Fibroblast of pulmonary artery (primary cell): ENCODE measurements around the gene PRXL2A.
"Not testable (repeated sequence)": the region's sequence is repeated elsewhere in the genome, so short reads cannot be mapped to it uniquely, and the experiment has no call there.

Experiments used
- DNase-seq: peaks from one replicate; pipeline ENCODE4 v3.0.0-alpha.2; 2010; ENCODE audit warnings: low read depth
- H3K4me3 ChIP-seq: replicated peaks from 2 replicates; pipeline ENCODE4 v1.5.1; 2011; ENCODE audit warnings: low read depth, mild to moderate bottlenecking, control low read depth, low read length, moderate library complexity
- TF ChIP-seq, protein P1 (sequence below): IDR thresholded peaks from 2 replicates; pipeline ENCODE4 v1.5.1; 2011; ENCODE audit warnings: mild to moderate bottlenecking, control low read depth, low read length, inconsistent platforms; ENCODE audit errors: missing control alignments

PRXL2A gene

DNA sequence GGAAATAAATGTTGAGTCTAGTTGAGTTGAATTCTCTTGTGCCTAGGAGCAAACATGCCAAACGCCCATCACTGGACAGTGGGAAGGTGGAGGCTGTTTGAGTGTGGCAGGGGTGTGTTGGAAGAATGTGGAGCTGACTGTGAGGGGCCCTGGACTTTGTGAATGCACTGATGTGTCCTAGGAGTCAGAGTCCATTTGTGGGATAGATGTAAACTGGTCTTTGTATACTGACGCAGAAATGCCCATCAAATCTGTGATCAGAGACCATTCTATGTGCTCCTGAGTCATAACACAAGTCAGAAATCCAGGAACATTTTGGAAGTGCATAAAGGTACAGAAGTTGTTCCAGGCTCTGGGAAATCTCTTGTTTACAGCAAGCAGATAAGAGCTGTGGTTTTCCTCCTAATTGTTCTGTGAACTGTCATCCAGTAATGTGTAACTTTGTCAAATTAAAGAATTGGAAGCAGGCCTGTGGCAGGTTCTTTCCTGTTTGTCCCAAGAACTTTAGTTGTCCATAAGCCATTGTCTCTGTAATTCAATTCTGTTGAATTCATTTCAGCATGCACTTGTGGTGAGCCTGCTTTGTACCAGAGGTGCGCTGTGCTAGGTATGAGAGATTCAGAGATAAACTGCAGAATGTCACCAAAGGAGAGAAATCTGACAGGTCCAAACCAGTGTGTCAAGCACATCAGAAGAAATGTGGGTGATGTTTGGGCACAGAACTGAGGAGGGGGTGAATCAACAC, 7.6 kb downstream of the PRXL2A start:
- TF ChIP-seq, protein P1, sequence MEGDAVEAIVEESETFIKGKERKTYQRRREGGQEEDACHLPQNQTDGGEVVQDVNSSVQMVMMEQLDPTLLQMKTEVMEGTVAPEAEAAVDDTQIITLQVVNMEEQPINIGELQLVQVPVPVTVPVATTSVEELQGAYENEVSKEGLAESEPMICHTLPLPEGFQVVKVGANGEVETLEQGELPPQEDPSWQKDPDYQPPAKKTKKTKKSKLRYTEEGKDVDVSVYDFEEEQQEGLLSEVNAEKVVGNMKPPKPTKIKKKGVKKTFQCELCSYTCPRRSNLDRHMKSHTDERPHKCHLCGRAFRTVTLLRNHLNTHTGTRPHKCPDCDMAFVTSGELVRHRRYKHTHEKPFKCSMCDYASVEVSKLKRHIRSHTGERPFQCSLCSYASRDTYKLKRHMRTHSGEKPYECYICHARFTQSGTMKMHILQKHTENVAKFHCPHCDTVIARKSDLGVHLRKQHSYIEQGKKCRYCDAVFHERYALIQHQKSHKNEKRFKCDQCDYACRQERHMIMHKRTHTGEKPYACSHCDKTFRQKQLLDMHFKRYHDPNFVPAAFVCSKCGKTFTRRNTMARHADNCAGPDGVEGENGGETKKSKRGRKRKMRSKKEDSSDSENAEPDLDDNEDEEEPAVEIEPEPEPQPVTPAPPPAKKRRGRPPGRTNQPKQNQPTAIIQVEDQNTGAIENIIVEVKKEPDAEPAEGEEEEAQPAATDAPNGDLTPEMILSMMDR: no peak
- peak; percentile 39 for DNase-seq
- peak overlapping the region; percentile 43 for H3K4me3 ChIP-seq

DNA sequence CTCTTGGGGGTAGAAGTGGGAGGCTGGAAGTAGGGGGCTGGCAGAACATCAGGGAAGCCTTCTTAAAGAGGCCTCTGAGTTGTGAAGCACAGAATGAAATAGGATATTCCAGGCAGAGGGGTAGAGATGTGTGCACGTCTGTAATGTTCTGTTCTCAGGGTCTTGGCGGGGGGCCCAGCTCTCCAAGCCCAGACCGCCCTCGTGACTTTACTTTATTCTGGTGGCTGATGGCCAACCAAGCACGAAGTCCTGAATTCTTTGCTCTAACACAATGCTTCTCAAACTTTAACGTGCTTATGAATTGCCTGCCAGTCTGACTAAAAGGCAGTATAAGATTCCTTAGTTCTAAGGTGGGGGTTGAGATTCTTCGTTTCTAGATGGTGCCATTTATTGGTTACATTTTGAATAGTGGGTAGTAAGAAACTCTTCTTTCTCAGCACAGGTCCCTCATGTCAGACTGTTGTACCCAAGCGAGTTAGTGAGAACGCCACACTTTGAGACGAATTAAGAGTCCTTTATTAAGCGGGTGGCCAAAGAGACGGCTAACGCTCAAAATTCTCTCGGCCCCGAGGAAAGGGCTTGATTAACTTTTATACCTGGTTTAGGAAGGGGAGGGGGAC, 8.2 kb downstream of the PRXL2A start:
- peak; percentile 90 for DNase-seq
- peak overlapping the region; percentile 9 for H3K4me3 ChIP-seq
- TF ChIP-seq, protein P1: no peak

DNA sequence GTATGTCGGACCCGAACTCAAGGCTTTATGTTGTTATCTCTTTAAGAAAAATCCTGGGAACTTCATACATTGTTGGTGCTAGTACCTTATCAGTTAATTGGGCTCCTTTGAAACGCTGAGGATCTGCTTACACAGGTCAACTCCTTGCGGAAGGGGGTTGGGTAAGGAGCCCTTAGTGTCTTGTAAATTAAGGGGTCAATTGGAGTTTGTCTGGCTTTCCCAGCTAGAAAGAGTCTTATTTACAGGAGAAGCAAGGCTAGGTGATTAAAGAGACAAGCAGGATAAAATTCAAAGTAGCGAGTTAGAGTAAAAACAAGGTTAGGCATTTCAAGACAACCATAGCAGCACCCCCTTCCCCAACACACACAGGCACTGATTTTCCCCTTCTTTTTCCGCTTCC, 8.9 kb downstream of the PRXL2A start:
- not testable (repeated sequence) for DNase-seq, H3K4me3 ChIP-seq

DNA sequence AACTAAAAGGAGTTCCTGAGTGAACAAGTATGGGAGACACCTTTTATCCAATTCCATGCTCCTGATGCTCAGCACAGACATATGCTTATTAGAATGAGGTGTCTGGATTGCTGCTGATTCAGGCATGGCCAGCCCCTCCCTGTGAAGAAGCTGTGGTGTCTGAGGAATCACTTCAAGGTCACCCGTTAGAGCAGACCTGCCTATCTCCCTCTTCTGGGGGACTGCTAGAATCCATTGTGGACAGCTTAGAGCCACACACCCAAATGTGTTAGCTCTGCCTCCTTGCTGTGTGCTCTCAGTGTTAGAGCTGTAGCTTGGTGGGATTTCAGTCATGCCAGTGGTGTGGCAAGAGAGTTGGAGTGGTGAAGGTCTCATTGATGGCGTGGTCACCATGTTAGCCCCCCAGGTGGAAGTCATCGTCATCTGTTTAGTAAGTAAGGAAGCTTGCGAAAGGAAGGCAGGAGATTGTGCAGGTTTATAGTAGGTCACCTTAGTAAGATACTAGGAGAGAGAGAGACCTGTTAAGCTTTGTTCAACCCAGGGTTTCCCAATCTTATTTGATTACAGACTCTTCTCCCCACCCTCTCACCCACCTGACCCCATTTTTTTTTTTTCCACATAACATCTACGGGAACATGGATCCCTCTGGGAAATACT, 12.8 kb downstream of the PRXL2A start:
- TF ChIP-seq, protein P1: no peak
- DNase-seq: no peak
- H3K4me3 ChIP-seq: no peak overlapping the region

DNA sequence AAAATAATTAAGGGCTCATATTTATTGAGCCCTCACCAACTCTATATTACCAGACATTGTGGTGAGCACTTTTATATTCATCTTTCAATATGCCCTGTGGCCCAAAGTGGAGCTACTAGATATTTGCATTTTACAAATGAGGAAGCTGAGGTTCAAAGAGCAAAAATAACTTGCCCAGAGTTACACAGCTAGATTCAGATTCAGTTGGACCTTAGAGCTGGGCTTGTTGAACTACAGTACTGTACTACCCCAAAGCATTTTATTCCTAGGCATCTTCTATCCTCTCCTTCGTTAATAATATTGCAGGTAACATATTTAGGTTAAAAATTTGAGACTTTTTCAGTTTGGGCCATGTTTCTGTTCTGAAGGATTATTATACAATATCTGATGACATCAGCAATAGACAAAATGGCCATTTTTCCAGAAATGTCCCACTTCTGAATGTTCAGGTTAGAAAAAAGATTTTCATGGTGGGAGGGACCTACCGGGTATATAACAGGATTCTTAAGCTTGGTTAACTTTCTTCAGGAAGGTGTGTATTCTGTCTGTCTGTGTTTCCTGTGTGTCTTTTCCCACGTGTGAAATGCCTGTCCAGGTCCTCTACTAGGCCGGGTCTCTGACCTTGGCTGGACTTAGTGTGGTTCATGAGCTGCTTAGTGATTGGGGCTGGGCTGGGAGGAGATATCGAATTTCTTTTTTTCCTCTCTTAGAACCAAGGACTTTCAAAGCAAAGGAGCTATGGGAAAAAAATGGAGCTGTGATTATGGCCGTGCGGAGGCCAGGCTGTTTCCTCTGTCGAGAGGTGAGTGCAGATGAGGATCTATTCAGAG, 13.6 kb downstream of the PRXL2A start:
- TF ChIP-seq, protein P1: no peak
- H3K4me3 ChIP-seq: no peak overlapping the region
- no peak for DNase-seq

DNA sequence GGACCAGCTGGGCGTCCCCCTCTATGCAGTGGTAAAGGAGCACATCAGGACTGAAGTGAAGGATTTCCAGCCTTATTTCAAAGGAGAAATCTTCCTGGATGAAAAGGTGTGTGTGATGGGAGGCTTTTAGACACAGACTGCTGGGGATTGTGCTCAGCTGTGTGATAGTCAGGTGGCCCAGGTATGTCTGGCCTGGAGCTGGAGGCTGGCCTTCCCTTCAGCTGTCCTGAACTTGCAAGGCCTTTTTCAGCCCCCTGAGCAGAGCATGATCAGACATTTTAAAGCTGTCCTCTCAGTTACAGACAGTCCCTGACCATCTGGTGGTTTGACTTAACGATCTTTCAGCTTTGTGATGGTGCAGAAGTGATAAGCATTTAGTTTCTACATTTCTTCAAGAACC, 17.6 kb downstream of the PRXL2A start:
- no peak overlapping the region for H3K4me3 ChIP-seq
- no peak for DNase-seq
- TF ChIP-seq, protein P1: no peak

DNA sequence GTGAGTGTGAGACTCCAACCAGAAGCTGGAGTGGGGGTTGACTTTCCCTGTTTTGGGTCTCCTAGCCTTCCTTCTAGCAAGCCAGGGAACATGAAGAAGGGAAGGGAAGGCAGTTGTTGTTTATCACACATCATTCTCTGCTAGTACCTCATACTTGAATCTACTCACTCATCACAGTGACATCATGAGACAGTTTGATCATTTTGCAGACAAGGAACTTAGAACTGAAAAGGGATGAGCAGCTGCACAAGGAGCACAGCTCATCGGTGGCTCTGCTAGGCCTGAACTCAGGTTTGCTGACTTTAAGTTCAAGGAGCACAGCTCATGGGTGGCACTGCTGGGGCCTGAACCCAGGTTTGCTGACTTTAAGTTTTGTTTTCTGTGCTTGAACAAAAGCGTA, 19.2 kb downstream of the PRXL2A start:
- DNase-seq: no peak
- TF ChIP-seq, protein P1: no peak
- no peak overlapping the region for H3K4me3 ChIP-seq
